HG03565 (cell line): ENCODE data around the gene DNM2.
A peak's percentile ranks its signal among the peaks of the same experiment; 100 is the strongest.

Experiments used
- ATAC-seq: cut with Tn5 transposase; IDR thresholded peaks from one replicate; pipeline ENCODE4 v1.9.1; 2021; ENCODE audit warnings: mild to moderate bottlenecking, moderate library complexity; ENCODE audit not compliant: unreplicated experiment

DNM2 gene

DNA sequence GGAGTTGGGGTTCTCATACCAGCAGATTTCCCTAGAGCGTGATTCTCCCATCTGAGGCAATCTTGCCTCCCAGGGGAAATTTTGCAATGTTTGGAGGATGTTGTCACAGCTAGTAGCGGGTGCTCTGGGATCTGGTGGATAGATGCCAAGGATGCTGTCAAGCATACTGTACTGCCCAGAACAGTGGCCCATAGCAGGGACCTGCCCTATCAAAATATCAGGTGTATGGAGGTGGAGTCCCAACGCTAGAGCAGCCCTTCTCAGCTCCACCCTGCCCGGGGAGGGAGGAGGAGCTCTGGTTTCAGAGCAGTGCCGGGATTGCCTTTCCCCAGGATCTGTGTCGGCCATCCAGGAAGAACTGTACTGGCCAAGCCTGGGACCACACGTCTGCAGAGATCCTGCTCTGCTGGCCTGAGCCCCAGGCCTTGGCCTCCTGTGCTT lies 27.5 kb upstream of the DNM2 start:
- ATAC-seq = no peak

- ATAC-seq = no peak
Measured at GRCh38 chr19:10691178-10691881, 26.5 kb upstream of the DNM2 start.

DNA sequence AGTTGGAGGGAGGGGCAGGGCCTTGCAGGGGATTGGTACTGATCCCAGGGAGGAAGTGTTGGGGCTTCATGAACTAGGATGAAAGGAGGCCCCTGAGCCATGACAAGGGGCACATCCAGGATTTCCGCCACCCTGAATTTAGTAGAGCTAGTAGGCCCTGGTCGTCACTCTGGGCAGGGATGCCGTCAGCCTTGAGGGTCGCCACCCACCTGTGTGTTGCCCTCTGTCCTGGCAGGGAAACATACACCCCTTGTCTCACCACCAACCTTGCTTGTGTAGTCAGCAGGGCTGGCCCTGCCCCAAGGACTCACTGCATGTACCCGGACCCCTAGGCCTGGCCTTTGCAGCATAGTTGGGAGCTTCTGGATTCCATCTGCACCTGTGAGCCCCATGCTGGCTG lies 26.0 kb upstream of the DNM2 start:
- no peak for ATAC-seq

DNA sequence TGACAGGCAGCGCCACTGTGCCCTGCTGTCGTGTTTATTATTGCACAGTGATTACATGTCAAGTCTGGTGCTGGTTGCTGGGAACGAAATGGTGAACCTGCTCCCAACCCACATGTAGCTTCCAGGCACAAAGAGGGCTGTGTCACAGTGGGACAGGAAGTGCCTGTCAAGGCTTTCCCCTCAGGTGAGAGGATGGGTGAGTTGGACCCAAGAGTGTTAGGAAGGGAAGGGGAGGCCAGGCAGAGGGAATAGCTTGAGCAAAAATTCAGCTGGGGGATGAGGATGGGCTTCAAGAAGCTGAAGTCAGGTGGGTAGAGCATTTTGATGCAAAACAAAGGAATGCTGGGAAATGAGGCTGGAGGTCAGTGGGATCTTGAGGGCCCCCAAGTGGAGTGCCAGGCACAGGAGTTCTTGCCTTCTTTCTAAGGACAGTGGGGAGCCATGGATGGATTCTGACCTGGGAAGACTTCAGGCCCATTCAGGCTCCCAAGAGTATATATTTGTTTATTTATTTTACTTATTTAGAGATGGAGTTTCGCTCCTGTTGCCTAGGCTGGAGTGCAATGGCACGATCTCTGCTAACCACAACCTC lies 25.1 kb upstream of the DNM2 start:
- ATAC-seq = no peak

GRCh38 chr19:10694706-10695307 lies 23.1 kb upstream of the DNM2 start:
- no peak for ATAC-seq

DNA sequence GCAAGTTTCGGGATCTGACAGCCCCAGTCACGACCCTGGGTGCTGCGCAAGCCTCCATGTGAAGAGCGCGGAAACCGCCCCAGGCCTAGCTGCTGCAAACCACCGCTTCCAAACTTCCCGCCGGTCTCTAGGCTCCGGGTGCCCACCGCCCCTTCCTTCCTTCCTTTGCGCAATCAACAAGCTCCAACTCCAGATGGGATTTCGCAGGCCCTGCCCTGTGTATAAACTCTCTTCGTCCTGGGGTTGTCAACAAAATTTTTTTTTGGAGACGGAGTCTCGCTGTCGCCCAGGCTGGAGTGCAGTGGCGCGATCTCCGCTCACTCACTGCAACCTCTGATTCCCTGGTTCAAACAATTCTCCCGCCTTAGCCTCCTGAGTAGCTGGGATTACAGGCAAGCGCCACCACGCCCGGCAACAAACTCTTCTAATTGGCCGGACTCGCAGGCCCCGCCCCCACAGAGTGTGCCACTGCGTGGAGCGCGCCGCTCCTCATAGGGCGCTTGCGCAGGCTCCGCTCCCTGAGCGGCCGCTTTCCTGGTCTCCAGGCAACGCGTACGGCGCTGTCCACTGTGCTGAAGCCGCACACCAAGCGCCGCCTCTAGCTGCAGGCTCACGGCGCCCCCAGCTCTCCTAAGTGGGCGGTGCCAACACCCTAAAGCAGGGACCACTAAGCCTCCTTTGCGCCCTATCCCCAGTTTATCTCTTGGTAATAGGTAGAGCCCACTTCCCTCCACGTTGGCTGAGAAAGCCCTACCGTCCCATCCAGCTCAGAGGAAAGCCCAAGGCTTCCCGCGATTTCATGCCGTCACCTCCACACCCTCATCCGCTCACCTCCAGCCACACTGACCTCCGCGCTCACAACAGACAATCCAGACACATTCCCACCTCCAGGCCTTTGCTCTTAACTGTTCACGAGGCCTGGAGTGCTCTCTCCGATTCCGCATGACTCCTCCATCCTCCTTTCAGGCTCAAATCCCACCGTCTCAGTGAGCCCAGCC lies 22.2 kb upstream of the DNM2 start:
- peak; percentile 69 for ATAC-seq

DNA sequence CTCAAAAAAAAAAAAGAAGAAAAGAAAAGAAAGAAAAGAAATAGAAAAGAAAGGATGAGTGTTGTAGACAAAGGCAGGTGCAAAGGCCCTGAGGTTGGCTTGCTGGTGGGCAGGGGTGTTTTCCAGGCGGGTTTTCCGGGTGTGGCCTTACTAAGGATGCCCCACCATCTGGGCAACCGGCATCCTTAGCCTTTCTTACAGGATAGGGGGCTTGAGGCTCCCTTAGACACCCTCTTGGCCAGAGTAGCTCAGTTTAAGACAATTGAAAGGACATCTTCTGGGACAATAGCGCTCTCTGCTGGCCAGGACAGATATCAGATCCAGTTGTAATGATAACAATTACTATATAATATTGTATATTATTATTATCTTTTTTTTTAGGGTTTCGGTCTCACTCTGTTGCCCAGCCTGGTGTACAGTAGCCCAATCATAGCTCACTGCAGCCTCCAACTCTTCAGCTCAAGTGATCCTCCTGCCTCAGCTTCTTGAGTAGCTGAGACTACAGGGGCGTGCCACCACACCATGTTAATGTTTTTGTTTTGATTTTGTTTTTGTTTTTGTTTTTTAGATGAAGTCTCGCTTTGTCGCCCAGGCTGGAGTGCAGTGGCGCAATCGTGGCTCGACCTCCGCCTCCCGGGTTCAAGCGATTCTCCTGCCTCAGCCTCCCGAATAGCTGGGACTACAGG lies 18.1 kb upstream of the DNM2 start:
- no peak for ATAC-seq

DNA sequence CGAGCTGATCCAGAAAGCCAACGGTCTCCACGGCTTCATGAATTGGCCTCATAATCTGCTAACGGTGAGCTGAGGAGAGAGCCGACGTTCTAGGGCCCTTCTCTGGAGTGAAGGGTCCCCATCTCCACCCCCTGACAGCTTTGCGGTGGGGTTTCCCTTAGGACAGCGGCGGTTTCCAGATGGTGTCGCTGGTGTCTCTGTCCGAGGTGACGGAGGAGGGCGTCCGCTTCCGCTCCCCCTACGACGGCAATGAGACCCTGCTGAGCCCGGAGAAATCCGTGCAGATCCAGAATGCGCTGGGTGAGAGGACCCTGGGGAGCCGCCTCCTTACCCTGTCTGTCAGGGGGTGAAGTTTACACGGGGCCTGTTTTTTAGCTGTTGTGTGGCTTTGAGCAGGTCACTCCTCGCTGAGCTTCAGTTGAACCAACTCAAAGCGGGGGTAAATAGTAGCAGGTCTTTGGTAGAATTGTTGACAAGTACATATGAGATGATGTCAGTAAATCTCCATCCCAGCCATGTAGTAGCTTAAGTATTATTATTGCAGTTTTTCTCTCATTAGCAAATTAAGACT lies 15.8 kb upstream of the DNM2 start:
- ATAC-seq = peak; percentile 22

DNA sequence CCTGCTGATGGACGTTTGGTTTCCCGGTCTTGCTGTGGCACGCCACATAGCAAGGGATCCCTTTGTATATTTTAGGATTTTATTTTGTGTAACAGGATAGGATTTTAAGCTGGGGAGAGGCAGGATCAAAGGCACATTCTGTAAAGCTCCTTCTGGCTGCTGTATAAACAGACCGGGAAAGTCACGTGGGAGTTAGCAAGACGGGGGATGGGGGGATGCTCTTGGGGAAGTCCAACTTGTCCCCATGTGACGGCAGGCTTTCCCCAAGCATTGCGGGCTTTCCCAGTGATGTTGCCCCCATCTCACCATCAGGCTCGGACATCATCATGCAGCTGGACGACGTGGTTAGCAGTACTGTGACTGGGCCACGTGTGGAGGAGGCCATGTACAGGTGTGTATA lies 10.9 kb upstream of the DNM2 start:
- ATAC-seq = no peak

GRCh38 chr19:10707440-10707839 lies 10.4 kb upstream of the DNM2 start:
- ATAC-seq = no peak

GRCh38 chr19:10708291-10708690 lies 9.6 kb upstream of the DNM2 start:
- no peak for ATAC-seq

GRCh38 chr19:10712045-10712444 lies 5.8 kb upstream of the DNM2 start:
- no peak for ATAC-seq

- ATAC-seq = no peak
Measured at GRCh38 chr19:10712754-10713153, 5.1 kb upstream of the DNM2 start.

DNA sequence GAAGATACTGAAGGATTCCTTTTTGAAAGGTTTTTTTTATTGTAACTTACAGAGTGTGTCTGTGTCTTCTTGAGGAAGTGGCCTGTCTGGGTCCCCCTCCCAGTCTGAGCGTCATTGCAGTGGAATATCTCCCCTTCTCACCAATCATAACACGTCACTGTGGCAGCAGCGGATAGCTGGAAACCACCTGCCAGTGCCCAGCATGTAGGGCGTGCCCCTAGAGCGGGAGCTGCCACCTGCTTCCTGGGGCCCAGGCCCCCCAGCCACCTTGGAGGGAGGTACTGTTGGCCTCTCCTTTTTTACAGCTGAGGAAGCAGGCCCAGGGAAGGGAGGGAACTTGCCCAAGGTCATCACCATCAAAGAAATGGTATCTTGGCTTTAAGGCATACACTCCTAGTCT lies 4.6 kb upstream of the DNM2 start:
- no peak for ATAC-seq

DNA sequence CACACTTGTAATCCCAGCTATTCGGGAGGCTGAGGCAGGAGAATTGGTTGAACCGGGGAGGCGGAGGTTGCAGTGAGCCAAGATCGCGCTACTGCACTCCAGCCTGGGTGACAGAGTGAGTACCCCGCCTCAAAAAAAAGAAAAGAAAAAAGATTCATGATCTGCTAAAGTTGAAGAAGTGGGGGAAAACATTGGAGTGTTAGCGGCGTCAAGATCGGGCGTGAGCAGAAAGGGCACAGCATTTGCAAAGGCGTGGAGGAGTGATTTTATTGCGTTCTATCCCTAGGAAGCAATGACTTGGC lies 874 bp upstream of the DNM2 start:
- no peak for ATAC-seq

DNA sequence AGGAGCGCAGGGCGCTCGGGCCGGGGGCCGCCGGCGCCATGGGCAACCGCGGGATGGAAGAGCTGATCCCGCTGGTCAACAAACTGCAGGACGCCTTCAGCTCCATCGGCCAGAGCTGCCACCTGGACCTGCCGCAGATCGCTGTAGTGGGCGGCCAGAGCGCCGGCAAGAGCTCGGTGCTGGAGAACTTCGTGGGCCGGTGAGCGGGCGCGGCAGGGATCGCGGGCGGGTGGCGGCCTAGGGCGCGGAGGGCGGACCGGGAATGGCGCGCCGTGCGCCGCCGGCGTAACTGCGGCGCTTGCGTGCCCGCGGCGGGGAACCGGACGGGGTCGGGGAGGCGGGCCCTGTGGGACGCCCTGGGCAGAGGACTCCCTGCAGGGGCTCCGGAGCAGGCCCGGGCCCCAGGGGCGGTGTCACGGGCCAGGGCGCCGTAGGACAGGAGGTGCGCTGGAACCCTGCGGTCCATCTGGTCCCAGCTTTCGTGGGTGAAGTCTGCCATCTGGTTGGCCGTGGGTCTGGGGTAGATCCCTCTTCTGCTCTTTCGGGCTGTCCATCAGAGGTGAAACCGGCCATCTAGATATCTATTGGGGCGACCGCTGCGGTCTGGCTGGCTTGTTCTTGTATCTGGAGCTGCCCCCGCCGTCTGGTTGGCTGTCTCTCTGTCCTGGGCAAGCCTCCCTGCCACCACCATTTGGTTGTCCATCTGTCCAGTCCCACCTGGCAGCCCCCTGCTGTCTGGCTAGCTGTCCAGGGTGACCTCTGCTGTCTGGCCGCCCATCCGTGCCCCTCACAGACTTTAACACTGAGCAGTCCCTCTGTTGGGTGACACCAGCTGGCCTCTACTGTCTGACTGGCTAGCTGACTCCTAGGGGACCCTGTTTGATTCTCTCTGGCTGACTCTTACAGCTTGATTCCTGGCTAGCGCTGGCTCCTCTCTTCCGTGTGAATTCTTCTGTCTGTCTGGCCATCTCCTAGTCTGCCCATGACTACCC lies 622 bp downstream of the DNM2 start:
- peak; percentile 5 for ATAC-seq

GRCh38 chr19:10719466-10719961 lies 1.6 kb downstream of the DNM2 start:
- no peak for ATAC-seq

DNA sequence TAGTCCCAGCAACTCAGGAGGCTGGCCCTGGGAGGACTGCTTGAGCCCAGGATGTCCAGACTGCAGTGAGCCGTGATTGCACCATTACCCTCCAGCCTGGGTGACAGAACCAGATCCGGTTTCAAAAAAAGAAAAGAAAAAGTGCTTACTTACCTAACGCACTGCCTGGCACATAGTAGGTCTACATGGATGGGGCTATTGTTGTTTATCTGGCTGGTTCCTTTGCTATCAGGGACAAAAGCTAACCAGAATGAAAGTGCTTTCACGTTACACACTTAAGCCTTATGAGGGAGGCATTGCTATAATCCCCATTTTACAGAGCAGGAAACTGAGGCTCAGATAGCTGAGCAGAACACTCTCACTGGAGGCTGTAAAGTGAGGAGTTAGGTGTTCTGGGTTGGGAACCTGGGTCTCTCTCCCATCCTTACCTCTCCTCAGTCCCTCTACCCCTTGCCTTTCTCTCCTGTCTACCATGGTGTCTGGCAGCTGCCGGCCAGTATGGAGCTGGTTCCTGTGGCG lies 2.8 kb downstream of the DNM2 start:
- no peak for ATAC-seq

DNA sequence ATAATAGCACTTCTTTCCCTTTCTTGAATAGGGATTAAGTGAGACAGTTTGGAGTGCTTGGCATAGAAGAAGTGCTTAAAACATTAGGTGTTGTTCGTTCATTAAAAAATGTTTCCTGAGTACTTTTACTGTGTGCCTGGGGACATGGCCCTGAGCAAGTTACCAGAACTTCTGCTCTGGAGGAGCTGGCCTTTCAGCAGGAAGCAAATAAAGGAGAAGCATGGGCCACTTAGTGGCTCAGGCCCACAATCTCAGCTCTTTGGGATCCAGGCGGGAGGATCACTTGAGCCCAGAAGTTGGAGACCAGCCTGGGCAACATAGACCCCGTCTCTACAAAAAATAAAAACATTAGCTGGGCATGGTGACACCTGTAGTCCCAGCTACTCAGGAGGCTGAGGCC lies 5.7 kb downstream of the DNM2 start:
- no peak for ATAC-seq
